ENCODE measurements around the gene FAM20C.
"Not testable (repeated sequence)": the region's sequence is repeated elsewhere in the genome, so short reads cannot be mapped to it uniquely, and the experiment has no call there.

Gene FAM20C

GRCh38 chr7:193481-194251 is 1.3 kb downstream of the FAM20C start:
- no peak for DNase-seq

GRCh38 chr7:194252-195009 is 2.1 kb downstream of the FAM20C start:
- no peak for DNase-seq

GRCh38 chr7:195010-195829 is 2.8 kb downstream of the FAM20C start:
- no peak for DNase-seq

DNA sequence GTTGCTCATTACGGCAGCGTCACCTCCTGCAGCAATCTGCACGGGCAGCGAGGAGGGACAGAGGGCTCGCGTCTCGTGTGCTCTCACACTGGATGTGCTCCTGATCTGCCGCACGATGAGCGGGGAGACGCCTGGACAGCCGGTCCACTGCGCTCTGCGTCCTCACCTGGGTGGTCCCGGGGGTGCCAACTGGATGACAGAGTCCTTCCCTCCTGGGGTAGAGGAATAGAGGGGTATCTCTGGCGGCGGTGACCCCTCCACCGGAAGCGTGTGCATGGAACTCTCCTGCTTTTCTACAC is 3.4 kb downstream of the FAM20C start:
- no peak for DNase-seq

- DNase-seq: no peak
Observed at GRCh38 chr7:196283-196682, 3.9 kb downstream of the FAM20C start.

GRCh38 chr7:196778-197321 is 4.5 kb downstream of the FAM20C start:
- DNase-seq: no peak

- no peak for DNase-seq
Observed at GRCh38 chr7:197413-198335, 5.3 kb downstream of the FAM20C start.

DNA sequence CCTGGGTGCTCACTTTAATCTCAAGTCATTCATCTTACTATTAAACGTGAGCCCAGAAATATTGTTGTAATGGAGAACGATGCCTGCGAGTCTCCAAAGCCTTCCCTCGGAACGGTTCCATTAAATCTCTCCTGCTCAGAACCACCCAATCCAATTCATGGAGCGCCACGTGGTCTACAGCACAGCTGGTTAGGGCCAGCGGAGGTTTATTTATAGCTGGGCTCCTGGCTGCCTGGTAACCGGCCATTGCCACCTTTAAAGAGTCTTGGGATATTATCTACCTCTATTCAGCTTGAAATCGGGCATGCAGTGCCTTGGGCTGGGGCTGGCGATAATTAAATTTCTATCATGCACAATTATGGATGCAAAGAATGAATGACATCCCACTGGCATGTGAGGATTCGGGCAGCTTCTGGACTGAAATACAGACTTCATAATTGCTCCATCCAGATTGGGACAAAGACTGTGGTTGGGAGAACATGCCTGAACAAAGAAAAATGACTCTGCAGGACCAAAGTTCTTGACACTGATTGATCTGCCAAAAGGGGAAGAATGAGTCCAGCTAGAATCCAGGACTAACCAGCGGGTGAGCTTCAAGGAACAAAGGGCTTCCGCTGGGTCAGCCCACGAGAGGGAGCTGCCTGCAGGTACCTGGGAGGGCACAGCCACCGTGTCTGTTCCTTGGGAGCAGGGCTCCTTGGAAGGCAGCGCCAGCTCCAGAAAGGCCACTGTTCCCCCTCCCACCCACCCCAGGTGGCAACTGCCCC is 7.3 kb downstream of the FAM20C start:
- no peak for DNase-seq

- DNase-seq: no peak
Observed at GRCh38 chr7:200290-200689, 7.9 kb downstream of the FAM20C start.

GRCh38 chr7:200704-201103 is 8.3 kb downstream of the FAM20C start:
- DNase-seq: no peak

- DNase-seq: no peak
Observed at GRCh38 chr7:204326-204725, 12.0 kb downstream of the FAM20C start.

DNA sequence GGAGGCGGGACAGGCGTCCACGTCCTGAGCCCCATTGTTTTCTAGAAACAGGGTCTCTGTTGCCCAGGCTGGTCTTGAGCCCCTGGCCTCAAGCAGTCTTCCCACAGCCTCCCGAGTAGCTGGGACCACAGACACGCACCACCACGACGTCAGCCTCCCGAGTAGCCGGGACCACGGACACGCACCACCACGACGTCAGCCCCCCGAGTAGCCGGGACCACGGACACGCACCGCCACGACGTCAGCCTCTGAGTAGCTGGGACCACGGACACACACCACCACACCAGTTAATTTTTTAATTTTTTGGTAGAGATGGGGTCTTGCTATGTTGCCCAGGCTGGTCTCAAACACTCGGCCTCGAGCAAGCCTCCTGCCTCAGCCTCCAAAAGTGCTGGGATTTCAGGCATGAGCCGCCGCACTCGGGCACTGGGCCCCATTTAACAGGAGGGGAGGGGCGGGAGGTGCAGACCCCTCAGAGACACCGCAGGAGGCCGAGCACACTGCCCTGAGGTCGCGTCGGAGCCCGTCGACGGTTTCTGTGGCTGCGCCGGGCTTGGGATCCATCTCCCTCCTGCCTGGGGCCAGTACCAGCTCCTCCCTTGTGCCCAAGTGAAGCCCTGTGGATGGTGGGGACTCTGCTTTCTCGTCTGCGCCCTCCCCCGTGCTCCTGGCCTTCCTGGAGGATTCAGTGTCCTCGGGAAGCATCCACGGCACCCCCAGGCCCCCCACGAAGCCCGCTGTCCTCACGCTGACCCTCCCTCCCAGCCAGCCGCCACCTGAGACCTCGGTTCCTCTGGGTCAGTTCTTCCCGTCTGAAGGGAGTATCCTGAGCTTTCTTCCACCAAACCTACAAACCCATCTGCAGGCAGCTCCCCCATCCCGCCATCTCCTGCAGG is 13.0 kb downstream of the FAM20C start:
- no peak for DNase-seq

DNA sequence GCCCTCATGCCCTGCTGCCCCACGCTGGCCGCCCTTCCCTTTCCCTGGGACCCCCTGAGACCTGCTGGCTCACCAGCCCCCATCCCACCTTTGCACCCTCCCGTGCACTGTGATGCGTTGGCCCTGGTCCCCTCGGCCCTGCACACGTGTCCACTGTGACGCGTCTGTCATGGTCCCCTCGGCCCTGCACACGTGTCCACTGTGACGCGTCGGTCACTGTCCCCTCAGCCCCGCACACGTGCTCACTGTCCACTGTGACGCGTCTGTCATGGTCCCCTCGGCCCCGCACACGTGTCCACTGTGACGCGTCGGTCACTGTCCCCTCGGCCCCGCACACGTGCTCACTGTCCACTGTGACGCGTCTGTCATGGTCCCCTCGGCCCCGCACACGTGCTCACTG is 14.0 kb downstream of the FAM20C start:
- not testable (repeated sequence) for DNase-seq

- DNase-seq: no peak
Observed at GRCh38 chr7:207418-208129, 15.2 kb downstream of the FAM20C start.

- no peak for DNase-seq
Observed at GRCh38 chr7:208130-208673, 15.8 kb downstream of the FAM20C start.

- DNase-seq: no peak
Observed at GRCh38 chr7:208816-209215, 16.4 kb downstream of the FAM20C start.

GRCh38 chr7:209416-209815 is 17.0 kb downstream of the FAM20C start:
- DNase-seq: no peak

DNA sequence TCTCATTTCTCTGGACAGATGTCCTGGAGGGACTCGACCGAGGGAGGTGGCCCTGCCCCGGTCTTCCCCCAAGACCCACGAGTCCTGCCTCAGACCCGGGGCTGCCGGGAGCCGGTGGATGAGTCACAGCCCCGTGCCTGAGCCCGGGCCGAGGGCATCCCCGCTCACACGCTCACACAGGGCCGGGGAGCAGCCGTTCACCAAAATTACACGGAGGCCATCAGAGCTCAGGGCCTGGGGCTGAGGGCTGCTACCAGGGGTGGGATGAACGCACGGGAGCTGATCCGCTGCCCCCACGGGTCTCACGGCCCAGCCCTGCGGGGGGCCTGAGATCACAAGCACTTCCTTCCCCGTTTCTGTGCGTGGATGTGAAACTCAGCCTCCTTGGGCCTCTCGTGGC is 17.5 kb downstream of the FAM20C start:
- DNase-seq: no peak

DNA sequence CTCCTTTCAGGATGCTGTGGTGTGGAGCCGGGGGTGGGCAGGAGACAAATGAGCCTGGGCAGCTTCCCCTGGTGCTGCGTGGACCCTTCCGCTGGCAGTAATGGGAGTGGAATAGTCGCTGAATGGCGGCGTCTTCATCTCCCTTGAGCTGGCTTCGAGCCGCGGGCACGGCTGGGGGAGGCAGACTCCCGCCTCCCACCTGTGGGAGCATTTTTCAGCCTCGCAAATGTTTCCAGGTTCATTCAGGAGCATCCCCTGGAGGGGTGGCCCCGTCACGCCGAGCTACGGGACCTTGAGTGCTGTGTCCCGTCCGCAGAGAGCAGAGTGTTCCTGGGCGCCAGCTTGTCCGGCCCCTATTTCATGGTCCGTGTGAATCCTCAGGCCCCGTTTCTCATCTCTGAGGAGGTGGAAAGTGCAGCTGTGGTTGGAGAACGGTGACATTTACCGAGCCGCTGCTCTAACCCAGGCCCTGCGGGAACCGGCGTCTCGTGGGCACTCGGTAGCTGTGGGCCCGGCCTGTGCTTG is 18.1 kb downstream of the FAM20C start:
- no peak for DNase-seq

Measured in GOT3 (cell line).